OCI-LY7 (cell line): ENCODE results near the gene SLAMF6. TPM values are rescaled to one million over a fixed set of nuclear protein-coding genes. Genes with fewer than 3 reads are reported as not detected.

Source experiments
- BruUV-seq: library from RNA; stranded (reverse); fragments of 400-500 nt; replicated peaks from 2 replicates; lab custom pipeline; 2021; lab: Mats Ljungman, UMichigan
- CTCF ChIA-PET: fragments of 300-600 bp; sonication (Branson Sonifier 250); formaldehyde crosslinking; loops from one replicate; lab custom pipeline; 2022; ENCODE audit warnings: antibody characterized with exemption; ENCODE audit not compliant: unreplicated experiment; lab: Charles Lee
- POLR2A ChIA-PET: fragments of 300-600 bp; sonication (Branson Sonifier 250); formaldehyde crosslinking; loops from one replicate; lab custom pipeline; 2022; ENCODE audit warnings: antibody characterized with exemption; lab: Charles Lee
- DNase-seq: peaks from one replicate; pipeline ENCODE4 v3.0.0-alpha.2; 2015; ENCODE audit warnings: low spot score
- H2AFZ ChIP-seq: fragments of 200-600 bp; sonication (generic), shearing (Covaris generic); 2 replicates; pipeline ENCODE4 v1.6.1; 2014; ENCODE audit warnings: mild to moderate bottlenecking, antibody characterized with exemption, low read length, moderate library complexity
- H3K27ac ChIP-seq: fragments of 200-600 bp; sonication (generic); 2 replicates; pipeline ENCODE4 v1.5.1; 2014; ENCODE audit warnings: mixed run types, low read depth, mild to moderate bottlenecking, moderate library complexity, low read length, inconsistent platforms; ENCODE audit not compliant: poor library complexity, severe bottlenecking
- H3K36me3 ChIP-seq: fragments of 200-600 bp; sonication (generic); 2 replicates; pipeline ENCODE4 v1.6.1; 2014; ENCODE audit warnings: mild to moderate bottlenecking, antibody characterized with exemption, low read length, moderate library complexity, mixed read lengths; ENCODE audit not compliant: insufficient read depth
- H3K4me1 ChIP-seq: fragments of 200-600 bp; sonication (generic); 2 replicates; pipeline ENCODE4 v1.5.1; 2014; ENCODE audit warnings: mild to moderate bottlenecking, low read length; ENCODE audit not compliant: insufficient read depth, poor library complexity, severe bottlenecking
- H3K4me2 ChIP-seq: fragments of 200-600 bp; sonication (generic); 2 replicates; pipeline ENCODE4 v1.6.1; 2014; ENCODE audit warnings: mild to moderate bottlenecking, low read length
- H3K4me3 ChIP-seq: fragments of 200-600 bp; sonication (generic); 2 replicates; pipeline ENCODE4 v1.5.1; 2014; ENCODE audit warnings: mild to moderate bottlenecking, low read depth, low read length; ENCODE audit not compliant: poor library complexity, severe bottlenecking
- H3K79me2 ChIP-seq: fragments of 200-600 bp; sonication (generic); 2 replicates; pipeline ENCODE4 v1.6.1; 2016; ENCODE audit warnings: low read depth, mild to moderate bottlenecking, low read length, moderate library complexity, mixed read lengths; ENCODE audit not compliant: insufficient read depth
- H3K9me2 ChIP-seq: fragments of 200-600 bp; sonication (generic); 2 replicates; pipeline ENCODE4 v1.6.1; 2016; ENCODE audit warnings: mild to moderate bottlenecking, low read length, mixed read lengths; ENCODE audit not compliant: insufficient read depth
- H3K9me3 ChIP-seq: fragments of 200-600 bp; sonication (generic); 2 replicates; pipeline ENCODE4 v1.6.1; 2014; ENCODE audit warnings: mild to moderate bottlenecking, mixed run types, low read length, mixed read lengths
- H4K20me1 ChIP-seq: fragments of 200-600 bp; sonication (generic); 2 replicates; pipeline ENCODE4 v1.6.1; 2014; ENCODE audit warnings: mild to moderate bottlenecking, antibody characterized with exemption, low read length, moderate library complexity, mixed read lengths; ENCODE audit not compliant: insufficient read depth
- CTCF ChIP-seq: fragments of 200-600 bp; sonication (generic); conservative IDR thresholded peaks from 2 replicates; pipeline ENCODE4 v1.5.1; 2014; ENCODE audit warnings: mild to moderate bottlenecking, antibody characterized with exemption, low read length, moderate library complexity, mixed read lengths
- EZH2phosphoT487 ChIP-seq: fragments of 200-600 bp; sonication (generic); IDR thresholded peaks from 2 replicates; pipeline ENCODE4 v1.6.1; 2018; ENCODE audit warnings: low read depth, borderline replicate concordance, mild to moderate bottlenecking, mixed run types, antibody characterized with exemption, low read length, moderate library complexity, mixed read lengths
- intact Hi-C: fragments of 100-400 bp; cut with micrococcal nuclease; formaldehyde crosslinking; loops from one replicate; pipeline ENCODE4 v1.10.0; 2022; ENCODE audit not compliant: unreplicated experiment
- total RNA-seq, 2 experiments: library from RNA; depleted of rRNA in 1 of 2; stranded (reverse); fragments of >200 nt in 1 of 2; shearing (Covaris generic) in 1 of 2; gene quantifications; 2 replicates each; pipeline ENCODE4 v1.2.3, GENCODE V29; 2014 to 2022

Gene SLAMF6
- total RNA-seq, 2 experiments from 2014 or later: 43.0 to 65.1 TPM

DNA sequence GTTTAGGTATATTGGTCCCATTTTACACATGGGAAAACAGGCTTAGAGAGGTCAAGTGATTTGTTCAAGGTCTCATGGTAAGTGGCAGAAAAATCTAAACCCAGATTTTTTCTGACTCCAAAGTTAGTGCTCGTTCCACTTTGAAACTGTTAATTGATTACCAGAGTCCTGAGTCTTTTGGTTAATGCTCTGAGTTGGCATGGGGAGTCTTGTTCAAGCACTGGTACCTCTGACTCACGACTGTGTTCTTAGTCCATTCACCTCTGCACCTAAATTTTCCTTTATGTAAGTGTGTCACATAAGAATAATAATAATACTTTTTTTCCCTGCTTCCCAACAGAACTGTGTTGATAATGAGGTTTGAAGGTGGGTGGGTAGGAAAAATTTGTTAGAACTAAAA, 63.4 kb downstream of the SLAMF6 start:
- intact Hi-C loops: no loop called here
- DNase-seq: no peak

DNA sequence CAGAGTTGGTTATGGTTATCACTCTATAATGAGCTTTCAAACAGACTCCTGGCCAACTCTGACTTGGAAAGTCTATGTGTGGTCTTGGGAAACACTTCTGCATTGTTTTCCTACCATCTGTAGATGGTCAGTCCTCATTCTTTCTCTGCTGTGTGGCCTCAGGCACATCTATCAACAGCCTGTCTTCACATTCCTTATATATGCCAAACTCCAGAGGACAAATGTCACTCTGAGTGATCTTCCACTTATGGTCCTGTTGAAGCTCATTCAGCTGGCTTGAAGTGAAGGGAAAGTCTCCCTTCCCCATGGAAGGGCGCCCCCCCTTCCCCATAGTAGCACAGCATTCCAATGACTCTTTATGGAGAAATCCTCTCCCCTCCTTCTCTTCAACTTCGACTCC, 64.0 kb downstream of the SLAMF6 start:
- ChIA-PET CTCF (interaction anchor here (1.1 to 1.4 kb wide), 2 partner anchors 11 to 15 kb away, joined by 3 to 5 read pairs; no protein-coding TSS in a partner anchor), POLR2A (interaction anchor here (0.7 to 2.5 kb wide), 6 partner anchors 12 to 146 kb away, joined by 3 to 7 read pairs (median 4); no protein-coding TSS in a partner anchor)
- no peak for TF ChIP-seq EZH2phosphoT487
- TF ChIP-seq CTCF: 0 out of 2 replicates have a peak, but pooled peaks have one; percentile 14
- no peak overlapping the region for H3K27ac ChIP-seq
- no peak for DNase-seq
- no peaks in the 10 kb centered on the region for H4K20me1 ChIP-seq
- H3K4me1 ChIP-seq: peaks cover 28% of the 10 kb centered on the region
- no peaks in the 10 kb centered on the region for H3K9me3 ChIP-seq
- H3K4me3 ChIP-seq: no peak overlapping the region
- H3K36me3 ChIP-seq: no peaks in the 10 kb centered on the region
- intact Hi-C loops: no loop called here
- no peaks in the 10 kb centered on the region for H3K79me2 ChIP-seq
- H2AFZ ChIP-seq: peak overlapping the region; percentile 20; the same call in 1 of the 2 replicates
- no TSS peak for BruUV-seq
- H3K4me2 ChIP-seq: no peak overlapping the region
- H3K9me2 ChIP-seq: no peaks in the 10 kb centered on the region

More for the DNA sequence above, 63.4 kb downstream of the SLAMF6 start:
- H3K27ac ChIP-seq: no peak overlapping the region
- TF ChIP-seq CTCF (no peak), EZH2phosphoT487 (no peak)
- H4K20me1 ChIP-seq: no peaks in the 10 kb centered on the region
- no TSS peak for BruUV-seq
- H2AFZ ChIP-seq: no peak overlapping the region; the same call in 1 of the 2 replicates
- ChIA-PET CTCF (interaction anchor here (1.1 to 1.4 kb wide), 2 partner anchors 10 to 15 kb away, joined by 3 to 5 read pairs; no protein-coding TSS in a partner anchor), POLR2A (interaction anchor here (0.8 to 2.5 kb wide), 7 partner anchors 8 to 28 kb away, joined by 3 to 12 read pairs (median 4); no protein-coding TSS in a partner anchor)
- no peaks in the 10 kb centered on the region for H3K9me3 ChIP-seq
- H3K79me2 ChIP-seq: no peaks in the 10 kb centered on the region
- H3K4me1 ChIP-seq: peaks cover 34% of the 10 kb centered on the region
- no peaks in the 10 kb centered on the region for H3K36me3 ChIP-seq
- H3K4me3 ChIP-seq: no peak overlapping the region
- no peaks in the 10 kb centered on the region for H3K9me2 ChIP-seq
- no peak overlapping the region for H3K4me2 ChIP-seq

DNA sequence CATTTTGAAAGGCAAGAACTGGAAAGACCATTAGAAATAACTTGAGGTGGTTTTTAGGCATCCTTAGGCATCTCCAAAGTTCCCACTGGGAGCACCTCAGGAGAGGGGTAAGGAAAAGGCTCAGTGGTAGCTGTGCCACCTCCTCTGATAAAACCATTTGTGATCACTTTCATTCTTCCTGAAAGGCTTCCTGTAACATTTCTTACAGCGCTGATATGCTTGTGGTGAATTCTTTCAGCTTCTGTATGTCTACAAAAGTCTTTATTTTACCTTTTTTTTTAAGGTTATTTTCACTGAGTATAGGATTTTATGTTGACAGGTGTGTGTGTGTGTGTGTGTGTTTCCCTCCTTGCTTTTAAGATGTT, 67.9 kb downstream of the SLAMF6 start:
- Histone ChIP-seq H3K9me2 (no peaks in the 10 kb centered on the region), H3K9me3 (no peaks in the 10 kb centered on the region), H3K4me1 (peaks cover 21% of the 10 kb centered on the region), H3K4me2 (no peak overlapping the region), H4K20me1 (no peaks in the 10 kb centered on the region), H3K27ac (no peak overlapping the region), H3K79me2 (no peaks in the 10 kb centered on the region), H2AFZ (peak overlapping the region; percentile 7; the same call in 1 of the 2 replicates), H3K36me3 (no peaks in the 10 kb centered on the region), H3K4me3 (no peak overlapping the region)
- BruUV-seq: no TSS peak
- intact Hi-C loops: no loop called here
- TF ChIP-seq CTCF: no peak
- TF ChIP-seq EZH2phosphoT487: no peak
- CTCF ChIA-PET: no interaction called here
- POLR2A ChIA-PET: interaction anchor here (0.7 kb wide), 1 partner anchor 1021 kb away, joined by 3 read pairs; no protein-coding TSS in a partner anchor
- no peak for DNase-seq
